CD4-positive, alpha-beta T cell (primary cell): ENCODE measurements around the gene CCL14. TPM values are rescaled to one million over a fixed set of nuclear protein-coding genes. Genes with fewer than 3 reads are reported as not detected.
"Not testable (repeated sequence)": the region's sequence is repeated elsewhere in the genome, so short reads cannot be mapped to it uniquely, and the experiment has no call there.

Experiments used
- ATAC-seq: fragments of 200-7000 bp; cut with Tn5 transposase; one replicate; pipeline ENCODE4 v1.10.0; 2022; ENCODE audit warnings: mild to moderate bottlenecking; ENCODE audit not compliant: poor library complexity
- CTCF ChIA-PET: fragments of 350-600 bp; sonication (Branson Sonifier 250); formaldehyde crosslinking; loops from one replicate; lab custom pipeline; 2021; ENCODE audit warnings: antibody characterized with exemption, inconsistent platforms; lab: Charles Lee
- POLR2A ChIA-PET: fragments of 350-600 bp; sonication (Branson Sonifier 250); formaldehyde crosslinking; loops from one replicate; lab custom pipeline; 2021; ENCODE audit warnings: antibody characterized with exemption, inconsistent platforms; lab: Charles Lee
- DNase-seq, 14 experiments: peaks; one replicate each; pipeline ENCODE4 v3.0.0-alpha.2; 2013 to 2020; ENCODE audit warnings: mixed read lengths in 2 of 14
- H3K27ac ChIP-seq, 2 donors: one replicate each; pipeline versions ENCODE4 v1.5.1 to v1.7.0; 2013; ENCODE audit warnings: low read length in 2 of 2, low read depth in 1 of 2, mild to moderate bottlenecking in 1 of 2
- H3K27me3 ChIP-seq, 2 experiments: 1 replicate in 1 of 2; 2 replicates in 1 of 2; pipeline versions ENCODE4 v1.6.1 to v1.7.0; 2013; ENCODE audit warnings: low read length in 2 of 2, control low read depth in 1 of 2, mild to moderate bottlenecking in 1 of 2, moderate library complexity in 1 of 2; ENCODE audit not compliant: insufficient read depth in 2 of 2, control insufficient read depth in 1 of 2
- H3K36me3 ChIP-seq: one replicate; pipeline ENCODE4 v1.6.1; 2013; ENCODE audit warnings: low read length, control low read depth; ENCODE audit not compliant: insufficient read depth
- H3K4me1 ChIP-seq: one replicate; pipeline ENCODE4 v1.6.1; 2013; ENCODE audit warnings: low read length, control low read depth; ENCODE audit not compliant: insufficient read depth
- H3K4me3 ChIP-seq: one replicate; pipeline ENCODE4 v1.5.1; 2013; ENCODE audit warnings: mild to moderate bottlenecking, low read length, moderate library complexity
- H3K9me3 ChIP-seq, 2 experiments: 1 replicate in 1 of 2; 2 replicates in 1 of 2; pipeline versions ENCODE4 v1.6.1 to v1.7.0; 2013; ENCODE audit warnings: low read length in 2 of 2, mild to moderate bottlenecking in 2 of 2, control low read depth in 1 of 2, moderate library complexity in 1 of 2; ENCODE audit not compliant: control insufficient read depth in 1 of 2, insufficient read depth in 1 of 2
- H3K27ac Mint-ChIP-seq: one replicate; pipeline ENCODE4 v1.8.0; 2020; ENCODE audit warnings: mixed read lengths
- H3K27me3 Mint-ChIP-seq: one replicate; pipeline ENCODE4 v1.8.0; 2021; ENCODE audit warnings: mixed read lengths
- H3K36me3 Mint-ChIP-seq: one replicate; pipeline ENCODE4 v1.8.0; 2021; ENCODE audit warnings: low read depth, mixed read lengths
- H3K4me1 Mint-ChIP-seq: one replicate; pipeline ENCODE4 v1.8.0; 2021; ENCODE audit warnings: low read depth, mixed read lengths
- H3K4me3 Mint-ChIP-seq: one replicate; pipeline ENCODE4 v1.8.0; 2020; ENCODE audit warnings: mild to moderate bottlenecking, mixed read lengths
- H3K9me3 Mint-ChIP-seq: one replicate; pipeline ENCODE4 v1.8.0; 2020; ENCODE audit warnings: mixed read lengths
- intact Hi-C, 2 experiments: fragments of 100-400 bp; cut with DNase I in 1 of 2; cut with micrococcal nuclease in 1 of 2; formaldehyde crosslinking; loops; one replicate each; pipeline versions ENCODE4 v1.15.1 to v1.9.0; 2023 to 2025; cut with DNase I, micrococcal nuclease
- total RNA-seq, 174 experiments: library from RNA in 2 of 174; stranded (reverse) in 2 of 174; gene quantifications; one replicate each; pipeline ENCODE4 v1.2.3 and lab custom pipeline; 2021 to 2026
- TF ChIP-seq, protein P1 (sequence below): fragments of 200-600 bp; IDR thresholded peaks from one replicate; pipeline ENCODE4 v1.8.0; 2022; ENCODE audit warnings: antibody characterized with exemption, mild to moderate bottlenecking

Gene CCL14
- total RNA-seq, 2 experiments from 2014 or later, result not detected

DNA sequence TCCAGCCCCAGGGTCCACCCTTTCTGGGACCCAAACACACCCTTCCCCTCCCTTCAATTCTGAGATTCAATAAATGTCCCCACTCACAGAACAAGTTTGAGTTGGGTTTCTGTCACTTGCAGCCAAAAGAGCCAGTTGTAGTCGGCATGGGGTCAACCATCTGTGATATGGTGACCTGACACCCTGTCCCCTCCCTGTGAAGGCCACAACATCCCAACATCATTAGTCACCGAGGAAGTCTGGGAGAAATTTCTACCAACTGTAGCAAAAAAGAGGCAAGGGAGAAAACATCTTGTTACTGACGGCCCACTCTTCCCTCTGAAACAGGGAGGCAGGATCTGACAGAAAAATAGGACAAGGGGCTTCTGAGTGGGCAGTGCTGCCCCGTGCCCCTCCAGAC is 42.4 kb downstream of the CCL14 start:
- TF ChIP-seq, protein P1, sequence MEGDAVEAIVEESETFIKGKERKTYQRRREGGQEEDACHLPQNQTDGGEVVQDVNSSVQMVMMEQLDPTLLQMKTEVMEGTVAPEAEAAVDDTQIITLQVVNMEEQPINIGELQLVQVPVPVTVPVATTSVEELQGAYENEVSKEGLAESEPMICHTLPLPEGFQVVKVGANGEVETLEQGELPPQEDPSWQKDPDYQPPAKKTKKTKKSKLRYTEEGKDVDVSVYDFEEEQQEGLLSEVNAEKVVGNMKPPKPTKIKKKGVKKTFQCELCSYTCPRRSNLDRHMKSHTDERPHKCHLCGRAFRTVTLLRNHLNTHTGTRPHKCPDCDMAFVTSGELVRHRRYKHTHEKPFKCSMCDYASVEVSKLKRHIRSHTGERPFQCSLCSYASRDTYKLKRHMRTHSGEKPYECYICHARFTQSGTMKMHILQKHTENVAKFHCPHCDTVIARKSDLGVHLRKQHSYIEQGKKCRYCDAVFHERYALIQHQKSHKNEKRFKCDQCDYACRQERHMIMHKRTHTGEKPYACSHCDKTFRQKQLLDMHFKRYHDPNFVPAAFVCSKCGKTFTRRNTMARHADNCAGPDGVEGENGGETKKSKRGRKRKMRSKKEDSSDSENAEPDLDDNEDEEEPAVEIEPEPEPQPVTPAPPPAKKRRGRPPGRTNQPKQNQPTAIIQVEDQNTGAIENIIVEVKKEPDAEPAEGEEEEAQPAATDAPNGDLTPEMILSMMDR, result no peak
- Histone ChIP-seq H3K9me3 (no peaks in the 10 kb centered on the region), H3K27me3 (no peaks in the 10 kb centered on the region), H3K4me1 (peaks cover 6% of the 10 kb centered on the region), H3K36me3 (no peaks in the 10 kb centered on the region), H3K27ac (no peak overlapping the region), H3K4me3 (no peak overlapping the region)
- ChIA-PET POLR2A (no interaction called here), CTCF (no interaction called here)
- intact Hi-C loops, result loop anchor here in 1 of 2 experiments (5.0 to 10.0 kb wide), 2 partner anchors 97 to 541 kb away; partner anchors contain the start of gene ZNHIT3
- no peak overlapping the region for H3K4me3 Mint-ChIP-seq
- no peaks in the 10 kb centered on the region for H3K36me3 Mint-ChIP-seq
- H3K4me1 Mint-ChIP-seq, result no peaks in the 10 kb centered on the region
- ATAC-seq, result no peak
- H3K27ac Mint-ChIP-seq, result no peak overlapping the region
- H3K9me3 Mint-ChIP-seq, result no peaks in the 10 kb centered on the region
- DNase-seq, result no peak
- H3K27me3 Mint-ChIP-seq, result no peaks in the 10 kb centered on the region

DNA sequence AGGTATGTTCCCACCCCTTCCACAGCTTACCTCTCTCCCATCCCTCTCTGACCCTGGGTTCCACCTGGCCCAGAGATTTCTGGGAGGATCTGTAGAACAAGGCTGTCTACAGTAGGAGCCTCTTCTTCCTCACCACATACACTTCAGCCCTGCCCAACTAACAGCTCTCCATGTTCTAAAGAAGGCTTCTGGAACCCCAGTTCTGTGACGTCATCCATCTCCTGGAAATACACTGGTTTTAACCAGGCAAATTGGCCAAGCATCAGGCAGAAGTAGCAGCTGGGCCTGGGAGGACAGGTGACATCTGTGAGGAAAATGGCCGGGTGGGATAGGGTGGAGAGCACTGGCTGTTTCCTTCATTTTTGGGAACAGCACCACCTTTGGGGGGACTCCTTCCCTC is 43.0 kb downstream of the CCL14 start, which contains the start of gene LYZL6:
TSS of gene LYZL6 (minus strand) at position 177 of the 400 bp plus-strand sequence. CDS start 4,357 bp downstream, outside the sequence.
- POLR2A ChIA-PET, result no interaction called here
- no peaks in the 10 kb centered on the region for H3K27me3 Mint-ChIP-seq
- intact Hi-C loops, result loop anchor here in 1 of 2 experiments (5.0 to 10.0 kb wide), 2 partner anchors 96 to 541 kb away; partner anchors contain the start of gene ZNHIT3
- Histone ChIP-seq H3K9me3 (no peaks in the 10 kb centered on the region), H3K36me3 (no peaks in the 10 kb centered on the region), H3K4me1 (peaks cover 6% of the 10 kb centered on the region), H3K27me3 (no peaks in the 10 kb centered on the region), H3K4me3 (no peak within 1 kb of the TSS), H3K27ac (no peak within 1 kb of the TSS)
- no peaks in the 10 kb centered on the region for H3K4me1 Mint-ChIP-seq
- no peaks in the 10 kb centered on the region for H3K9me3 Mint-ChIP-seq
- CTCF ChIA-PET, result no interaction called here
- TF ChIP-seq, protein P1, result no peak
- no peak for DNase-seq
- no peak within 1 kb of the TSS for H3K27ac Mint-ChIP-seq
- H3K36me3 Mint-ChIP-seq, result no peaks in the 10 kb centered on the region
- no peak for ATAC-seq
- H3K4me3 Mint-ChIP-seq, result no peak within 1 kb of the TSS

DNA sequence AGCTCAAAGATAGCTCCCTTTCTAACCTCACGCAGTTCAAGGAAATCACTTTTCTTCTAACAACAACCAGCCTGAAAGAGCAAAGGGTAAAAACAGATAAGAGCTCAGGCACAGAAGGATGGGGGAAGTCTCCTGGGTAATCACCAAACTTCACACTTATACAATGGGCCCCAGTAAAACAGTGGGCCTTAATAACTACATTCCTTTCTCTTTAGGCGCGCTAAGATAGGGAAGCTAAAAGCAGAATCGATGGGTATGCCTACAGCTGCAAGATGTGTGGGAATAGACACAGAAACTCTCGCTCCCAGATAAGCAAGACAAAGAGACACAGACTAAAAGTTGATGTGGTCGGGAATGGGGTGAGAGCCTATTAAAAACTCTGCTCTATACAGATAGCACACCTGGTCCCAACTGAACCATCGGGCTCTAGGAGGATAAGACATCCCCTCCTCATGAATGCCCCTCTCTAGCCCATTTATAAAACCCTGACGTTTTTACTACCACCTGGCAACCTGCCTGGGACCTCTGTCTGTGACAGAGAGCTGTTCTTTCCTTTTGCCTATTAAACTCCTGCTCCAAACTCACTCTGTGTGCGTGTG is 43.8 kb downstream of the CCL14 start:
- no peaks in the 10 kb centered on the region for H3K27me3 ChIP-seq
- no peak overlapping the region for H3K27ac Mint-ChIP-seq
- H3K4me3 Mint-ChIP-seq, result no peak overlapping the region
- ChIA-PET POLR2A (no interaction called here), CTCF (interaction anchor here (0.7 kb wide), 1 partner anchor 27 kb away, joined by 3 read pairs; no protein-coding TSS in a partner anchor)
- intact Hi-C loops, result loop anchor here in 1 of 2 experiments (5.0 to 10.0 kb wide), 2 partner anchors 95 to 542 kb away; partner anchors contain the start of gene ZNHIT3
- H3K4me1 Mint-ChIP-seq, result no peaks in the 10 kb centered on the region
- H3K36me3 Mint-ChIP-seq, result no peaks in the 10 kb centered on the region
- DNase-seq, result no peak
- no peaks in the 10 kb centered on the region for H3K9me3 ChIP-seq
- no peak for ATAC-seq
- no peaks in the 10 kb centered on the region for H3K9me3 Mint-ChIP-seq
- TF ChIP-seq, protein P1, result no peak
- no peak overlapping the region for H3K27ac ChIP-seq
- H3K4me3 ChIP-seq, result no peak overlapping the region
- peaks cover 6% of the 10 kb centered on the region for H3K4me1 ChIP-seq
- no peaks in the 10 kb centered on the region for H3K27me3 Mint-ChIP-seq
- no peaks in the 10 kb centered on the region for H3K36me3 ChIP-seq

DNA sequence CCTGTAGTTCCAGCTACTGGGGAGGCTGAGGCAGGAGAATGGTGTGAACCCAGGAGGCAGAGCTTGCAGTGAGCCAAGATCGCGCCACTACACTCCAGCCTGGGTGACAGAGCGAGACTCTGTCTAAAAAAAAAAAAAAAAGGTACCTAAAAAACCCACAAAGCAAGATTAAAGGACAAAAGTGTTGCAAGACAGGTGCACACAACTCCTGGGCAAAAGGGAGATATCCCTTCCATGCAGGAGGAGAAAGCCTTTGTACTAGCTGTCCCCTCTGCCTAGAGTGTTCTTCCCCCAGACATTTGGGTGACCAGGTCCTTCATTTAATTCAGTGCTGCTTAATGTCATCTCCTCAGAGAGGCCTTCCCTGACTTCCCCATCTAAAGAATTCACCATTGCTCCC is 48.0 kb downstream of the CCL14 start:
- POLR2A ChIA-PET, H3K4me1 Mint-ChIP-seq, H3K27me3 Mint-ChIP-seq, H3K36me3 ChIP-seq, H3K4me3 Mint-ChIP-seq, ATAC-seq, H3K4me3 ChIP-seq, H3K27me3 ChIP-seq, H3K36me3 Mint-ChIP-seq, H3K27ac ChIP-seq, H3K9me3 ChIP-seq, H3K27ac Mint-ChIP-seq, intact Hi-C loops, H3K4me1 ChIP-seq, H3K9me3 Mint-ChIP-seq, DNase-seq: not testable (repeated sequence)
- CTCF ChIA-PET, result interaction anchor here (0.7 kb wide), 1 partner anchor 67 kb away, joined by 3 read pairs; no protein-coding TSS in a partner anchor
